Activated CD8-positive, alpha-beta memory T cell treated with anti-CD3 and anti-CD28 coated beads for 48 hours (primary cell): ENCODE measurements around the gene LRFN2.

ENCODE experiments used
- DNase-seq, 3 experiments: peaks; one replicate each; pipeline ENCODE4 v3.0.0-alpha.2; 2020; ENCODE audit warnings: low read depth in 2 of 3, low spot score in 2 of 3

LRFN2 gene

DNA sequence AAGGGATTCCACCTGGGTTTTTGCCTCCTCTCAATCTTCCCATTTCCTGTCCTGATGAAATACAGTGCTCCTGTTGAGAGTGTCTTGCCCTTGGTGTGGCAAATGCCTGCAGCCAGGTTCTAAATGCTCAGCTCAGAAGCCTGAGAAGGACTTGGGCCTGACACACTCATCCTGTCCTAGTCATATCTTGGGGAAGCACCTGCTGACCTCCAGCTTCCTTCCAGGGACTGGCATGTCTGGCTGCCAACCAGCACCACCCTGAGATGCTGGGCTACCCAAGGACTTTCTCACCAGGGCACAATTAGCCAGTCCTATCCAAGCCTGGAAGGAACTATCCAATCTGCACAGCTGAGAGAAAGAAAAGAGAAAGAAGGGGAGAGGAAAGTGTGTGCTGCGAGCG lies 43.4 kb downstream of the LRFN2 start:
- DNase-seq, result no peak

DNA sequence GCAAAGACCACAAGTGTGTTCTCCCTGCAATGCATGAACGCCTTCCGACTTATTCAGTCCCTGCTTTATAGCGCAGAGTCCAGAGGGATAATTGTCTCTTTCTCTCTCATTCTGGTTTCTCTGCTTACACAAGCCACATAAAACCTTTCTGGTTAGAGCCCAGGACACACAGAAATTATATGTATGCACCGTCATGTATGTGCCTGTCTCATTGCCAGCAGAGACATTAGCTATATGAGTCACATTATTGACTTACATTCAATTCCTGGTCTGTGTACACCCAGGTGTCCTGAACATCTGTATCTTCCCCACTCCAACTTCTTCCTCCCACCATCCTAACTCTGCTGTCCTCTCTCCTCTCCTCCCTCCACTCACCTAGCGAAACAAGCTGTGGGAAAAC lies 44.0 kb downstream of the LRFN2 start:
- no peak for DNase-seq

DNA sequence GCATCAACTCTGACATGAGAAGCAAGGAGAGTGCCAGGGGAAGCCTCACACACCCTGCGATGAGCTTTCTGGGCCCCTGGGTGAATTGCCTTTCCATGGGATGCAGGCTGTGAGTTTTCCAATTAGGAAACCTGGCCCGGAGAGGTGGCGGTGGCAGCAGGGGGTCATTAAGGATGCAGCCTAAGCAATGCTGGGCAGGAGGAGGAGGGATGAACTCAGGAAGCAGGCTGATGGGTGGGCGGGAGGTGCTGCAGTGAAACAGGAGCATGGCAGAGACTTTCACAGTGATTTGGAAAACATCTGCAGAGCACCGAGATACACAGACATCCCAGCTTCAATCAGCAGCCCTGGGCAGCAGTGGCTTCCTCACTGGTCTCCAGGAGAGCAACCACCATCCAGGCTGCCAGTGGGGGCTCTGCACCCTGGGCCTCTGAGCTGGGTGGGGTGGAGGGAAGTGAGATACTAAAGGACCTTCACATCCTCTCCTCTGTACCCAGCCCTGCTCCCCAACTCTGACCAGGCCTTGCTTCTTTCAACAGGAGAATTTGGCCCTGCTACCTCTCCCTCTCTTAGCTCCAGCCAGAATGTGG lies 44.9 kb downstream of the LRFN2 start:
- no peak for DNase-seq

DNA sequence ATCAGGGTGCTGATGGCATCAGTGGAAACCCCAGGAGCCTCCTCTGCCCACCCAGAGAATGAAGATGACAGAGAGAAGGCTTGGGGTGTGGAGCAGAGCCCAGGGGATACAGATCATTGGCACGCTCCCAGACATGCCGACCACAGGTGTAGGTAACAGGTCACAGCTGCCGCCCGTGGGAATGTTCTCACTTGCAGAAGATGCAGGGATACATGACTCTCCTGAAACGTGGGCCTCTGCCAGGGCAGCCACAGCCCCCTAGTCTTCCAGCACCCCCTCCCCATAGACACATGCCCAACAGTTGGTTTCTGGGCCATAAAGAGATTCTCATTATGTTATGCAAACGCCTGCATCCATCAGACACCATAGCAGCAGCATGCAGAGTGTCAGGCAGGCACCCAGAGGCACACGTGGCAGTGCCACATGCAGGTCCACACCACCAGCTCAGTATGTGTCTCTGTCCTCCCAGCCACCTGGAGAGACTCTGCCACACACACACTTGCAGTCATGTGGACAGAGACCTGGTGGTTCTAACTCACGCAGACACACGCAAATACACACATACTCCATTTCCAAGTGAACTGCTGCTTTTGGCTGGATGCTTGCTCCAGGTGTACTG lies 45.5 kb downstream of the LRFN2 start:
- no peak for DNase-seq

DNA sequence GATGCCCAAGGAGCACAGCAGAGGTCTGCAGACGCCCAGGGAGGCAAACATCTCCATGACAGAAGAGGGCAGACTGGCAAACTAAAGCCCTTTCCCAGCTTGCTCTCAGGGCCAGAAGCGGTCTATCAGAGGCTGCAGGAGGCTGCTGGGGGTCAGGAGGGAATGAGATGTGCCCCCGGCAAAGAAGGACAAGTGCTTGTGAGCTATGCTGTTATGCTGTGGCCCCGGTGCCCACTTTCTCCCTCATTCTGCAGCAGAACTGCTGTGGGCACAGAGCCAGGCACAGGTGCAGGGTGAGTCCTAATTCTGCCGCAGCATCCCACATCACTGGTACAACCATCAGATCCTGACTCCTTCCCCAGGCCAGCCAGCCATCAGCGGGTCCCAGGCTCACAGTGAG lies 46.4 kb downstream of the LRFN2 start:
- no peak for DNase-seq

DNA sequence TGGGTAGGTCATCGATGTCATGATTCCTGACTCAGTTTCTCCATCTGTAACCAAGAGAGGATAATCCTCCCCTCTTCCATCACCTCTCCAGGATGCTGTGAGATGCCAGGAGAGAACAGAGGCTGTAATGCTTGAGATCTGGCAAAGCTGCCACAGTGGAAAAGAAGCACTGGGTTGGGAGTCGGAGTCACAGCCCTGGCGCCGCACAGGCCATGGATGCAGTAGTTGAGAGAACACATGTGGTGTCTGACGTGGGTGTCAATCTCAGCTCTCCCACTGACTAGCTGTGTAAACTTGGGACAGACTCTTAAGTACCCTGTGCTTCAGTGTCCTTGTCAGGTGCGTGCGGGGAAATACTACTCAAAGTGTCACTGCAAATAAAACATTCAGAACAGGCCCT lies 47.3 kb downstream of the LRFN2 start:
- no peak for DNase-seq

DNA sequence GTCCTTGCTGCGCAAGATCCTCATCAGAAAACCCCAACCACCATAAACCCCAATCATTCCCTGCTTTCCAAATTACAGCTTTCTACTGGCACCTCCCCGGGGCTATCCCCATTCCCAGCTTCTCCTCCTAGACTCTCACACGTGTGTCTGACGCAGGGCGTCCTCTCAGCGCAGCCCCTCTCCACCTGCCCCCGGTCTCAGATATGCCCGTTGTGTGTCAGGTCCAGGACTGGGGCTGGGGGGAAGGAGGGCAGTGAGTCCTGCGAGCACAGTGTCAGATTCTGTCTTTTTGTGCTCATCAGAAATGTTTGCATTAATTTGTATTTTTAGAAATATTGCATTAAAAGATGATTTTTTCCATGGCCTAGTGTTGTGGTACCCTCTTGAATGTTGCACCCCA lies 48.6 kb downstream of the LRFN2 start:
- DNase-seq, result no peak

DNA sequence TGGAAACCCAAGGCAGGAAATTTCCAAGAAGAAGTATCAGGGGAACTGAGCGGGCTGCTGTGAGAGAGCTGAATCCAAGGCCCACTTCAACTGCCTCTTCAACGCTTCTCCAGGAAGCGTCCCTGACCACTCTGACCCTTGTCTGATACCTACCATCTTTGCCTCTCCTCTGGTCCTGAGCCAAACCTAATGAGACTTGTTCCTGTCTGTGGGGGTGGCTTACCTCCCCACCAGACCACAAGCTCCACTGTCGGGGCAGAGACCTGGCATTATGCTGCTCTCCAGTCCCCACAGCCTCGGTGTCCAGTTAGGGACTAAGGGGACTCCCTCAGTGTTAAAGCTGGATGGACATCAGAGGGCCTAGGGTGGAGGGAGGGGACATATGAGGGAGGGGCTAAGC lies 49.7 kb downstream of the LRFN2 start:
- no peak for DNase-seq

DNA sequence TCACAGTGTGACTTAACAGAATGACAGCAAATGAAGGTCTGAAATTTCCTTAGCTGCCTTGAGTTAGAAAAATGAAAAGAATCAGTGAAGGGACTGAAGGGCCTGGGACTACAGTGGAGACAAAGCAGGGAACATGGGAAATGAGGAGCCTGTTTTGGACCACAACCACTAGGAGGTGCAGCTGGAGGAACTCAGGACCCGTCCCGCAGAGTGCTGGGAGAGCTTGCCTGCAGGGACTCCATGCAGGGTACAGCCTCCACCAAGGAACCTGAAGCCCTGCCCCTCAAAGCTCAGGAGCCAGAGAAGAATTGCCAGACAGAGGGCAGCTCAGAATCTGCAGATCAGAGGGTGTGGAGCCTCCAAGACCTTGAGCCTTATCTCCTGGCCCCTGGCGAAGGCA lies 50.7 kb downstream of the LRFN2 start:
- DNase-seq, result no peak

DNA sequence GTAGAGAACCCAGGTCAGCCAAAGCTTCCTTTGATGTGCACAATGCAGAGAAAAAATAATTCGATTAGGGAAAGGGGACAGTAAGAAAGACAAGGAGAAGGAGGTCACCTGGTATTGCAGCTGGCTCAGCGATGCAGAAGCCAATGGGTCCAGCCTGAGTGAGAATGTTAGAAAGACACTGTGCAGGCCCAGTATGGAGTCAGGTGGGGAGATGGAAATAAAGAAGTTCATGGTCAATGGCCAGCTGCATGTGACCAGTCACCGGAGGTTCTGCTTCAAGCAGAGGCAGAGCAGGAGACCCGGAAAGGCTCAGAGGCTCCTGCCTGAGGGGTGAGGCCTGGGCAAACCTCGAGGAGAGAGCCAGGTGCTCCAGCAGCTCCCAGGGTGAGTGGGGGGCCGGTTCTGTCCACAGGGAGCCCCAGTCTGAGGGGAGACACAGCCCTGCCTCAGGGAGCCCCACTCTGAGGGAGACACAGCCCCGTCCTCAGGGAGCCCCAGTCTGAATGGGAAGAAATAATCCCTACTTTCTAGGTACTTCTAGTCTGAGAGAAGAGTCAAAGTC lies 51.3 kb downstream of the LRFN2 start:
- DNase-seq, result no peak

DNA sequence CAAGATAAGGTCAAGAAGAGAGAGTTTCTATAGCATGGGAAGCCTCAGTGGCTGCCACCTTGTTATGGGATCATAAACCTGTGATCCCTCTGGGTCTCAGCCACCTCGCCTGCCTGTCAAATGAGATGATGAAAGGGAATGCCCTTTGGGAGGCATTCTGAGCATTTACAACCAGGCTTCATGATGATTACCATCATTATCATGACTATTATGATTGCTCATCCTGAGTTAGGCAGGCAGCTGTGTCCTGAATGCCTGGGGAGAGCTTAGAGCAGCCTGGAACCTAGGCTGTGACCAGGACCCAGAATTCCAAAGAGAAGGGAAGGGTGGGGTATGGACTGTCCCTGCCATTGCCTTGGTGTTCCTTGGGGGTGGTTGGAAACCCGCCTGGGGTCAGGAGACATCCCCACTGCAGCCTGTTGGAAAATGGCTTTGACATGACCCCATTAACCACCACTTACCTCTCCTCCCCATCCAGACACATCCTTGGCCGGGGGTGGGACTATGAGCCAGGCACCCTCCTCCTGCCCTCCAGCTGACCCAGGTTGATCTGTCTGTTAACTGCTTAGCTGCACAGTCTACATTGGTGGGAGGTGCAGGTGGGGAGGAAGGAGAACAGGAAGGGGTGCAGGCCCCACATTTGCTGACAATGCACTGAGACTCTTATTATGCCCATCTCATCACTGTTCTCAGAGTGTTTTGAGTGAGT lies 51.9 kb downstream of the LRFN2 start:
- DNase-seq, result no peak

DNA sequence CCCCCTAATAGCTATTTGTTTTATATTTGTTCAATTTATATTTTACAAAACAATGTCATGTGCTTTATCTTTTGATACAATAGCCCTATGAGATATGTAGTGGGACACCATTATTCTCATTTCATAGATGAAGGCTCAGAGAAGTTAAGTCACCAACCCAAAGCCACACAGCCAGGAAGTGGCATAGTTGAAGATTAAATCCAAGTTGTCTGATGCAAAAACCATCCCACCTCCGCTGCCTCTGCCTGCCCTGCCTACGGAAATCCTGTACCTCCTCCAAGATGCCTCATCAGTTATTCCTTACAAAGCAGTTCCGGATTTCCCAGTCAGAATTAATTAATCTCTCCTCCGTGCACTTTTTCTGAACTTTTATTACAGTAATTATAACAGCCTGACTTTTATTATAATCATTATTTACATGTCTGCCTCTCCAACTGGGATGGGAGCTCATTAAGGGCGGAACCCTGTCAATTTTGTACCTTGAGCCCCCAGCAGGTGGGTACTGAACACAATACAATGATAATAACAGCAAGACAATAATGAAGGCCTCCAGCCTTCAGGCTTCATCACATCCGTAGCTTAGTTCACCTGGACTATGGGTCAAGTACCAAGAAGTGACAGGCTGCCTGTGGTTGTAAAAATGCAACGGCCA lies 54.7 kb downstream of the LRFN2 start:
- DNase-seq, result no peak

DNA sequence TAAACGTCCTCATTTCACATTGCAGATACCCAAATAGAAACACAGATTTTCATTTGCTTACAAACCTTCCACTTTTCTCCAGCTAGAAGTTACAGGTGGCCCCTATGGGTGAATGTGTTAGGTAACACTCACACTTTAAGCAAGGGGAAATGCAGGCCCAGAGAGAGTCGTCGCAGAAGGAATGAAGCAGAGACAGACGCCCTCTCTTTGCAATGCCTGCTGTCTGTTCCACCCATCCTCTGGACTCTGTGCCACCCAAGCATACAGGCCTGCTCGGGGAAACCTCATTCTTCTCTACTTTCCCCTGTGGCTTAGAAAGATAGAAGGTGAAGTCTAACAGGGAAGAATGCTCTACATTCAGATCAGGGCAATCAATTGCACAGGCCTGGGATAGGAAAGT lies 57.2 kb downstream of the LRFN2 start:
- no peak for DNase-seq

DNA sequence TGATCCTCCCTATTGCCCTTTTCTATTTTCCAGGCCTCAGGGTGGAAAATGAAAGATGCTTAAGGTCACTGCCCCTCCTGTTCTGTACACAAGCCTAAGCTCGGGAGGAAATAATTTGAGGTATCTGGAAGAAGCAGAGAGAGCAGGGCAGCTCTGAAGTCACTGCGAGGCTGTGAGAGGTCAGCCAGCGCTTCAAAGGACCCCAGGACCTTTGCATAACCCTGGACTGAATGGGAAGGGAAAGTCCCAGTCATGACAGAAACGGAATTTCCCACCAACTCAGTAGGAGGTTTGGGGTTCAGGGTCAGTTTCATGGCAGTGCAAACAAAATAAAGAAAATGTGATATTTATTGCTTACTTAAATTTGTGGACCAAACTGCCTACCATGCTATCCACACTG lies 58.1 kb downstream of the LRFN2 start:
- DNase-seq, result no peak

DNA sequence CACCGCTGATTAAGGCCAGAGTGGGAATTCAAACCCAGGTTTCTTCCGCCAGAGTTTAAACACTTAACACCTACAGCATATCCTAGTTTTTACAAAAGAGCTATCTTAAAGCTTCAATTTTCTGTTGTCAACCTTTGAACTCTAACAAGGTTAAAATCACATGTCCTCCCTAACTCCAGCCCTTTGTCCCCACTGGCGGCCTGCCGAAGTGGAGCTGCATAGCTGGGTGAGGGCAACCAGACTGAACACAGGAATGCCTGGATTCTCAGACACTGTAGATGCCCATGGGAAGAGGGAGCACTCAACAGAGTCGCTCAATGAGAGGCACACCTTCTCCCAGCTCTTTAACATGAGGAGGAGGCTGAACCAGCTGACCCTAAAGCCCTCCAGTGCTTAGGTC lies 59.1 kb downstream of the LRFN2 start:
- DNase-seq, result no peak

DNA sequence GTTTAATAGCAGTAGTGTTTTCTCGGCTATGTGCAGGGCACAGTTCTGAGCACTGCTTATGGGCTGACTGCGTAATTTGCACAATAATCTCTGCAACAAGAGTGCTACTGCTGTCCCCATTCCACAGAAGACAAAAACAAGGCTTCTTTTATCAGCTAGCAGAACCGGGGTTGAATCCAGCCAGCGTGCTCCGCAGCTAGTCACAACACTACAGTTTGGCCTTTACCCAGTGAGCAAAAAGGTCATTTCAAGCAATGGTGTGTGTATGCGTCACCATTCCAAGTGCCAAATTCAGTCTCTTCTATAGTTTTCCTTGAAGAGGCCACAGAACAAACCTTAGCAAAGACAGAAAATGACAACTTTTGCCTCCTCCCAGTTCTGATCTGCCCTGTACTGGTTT lies 61.1 kb downstream of the LRFN2 start:
- no peak for DNase-seq

DNA sequence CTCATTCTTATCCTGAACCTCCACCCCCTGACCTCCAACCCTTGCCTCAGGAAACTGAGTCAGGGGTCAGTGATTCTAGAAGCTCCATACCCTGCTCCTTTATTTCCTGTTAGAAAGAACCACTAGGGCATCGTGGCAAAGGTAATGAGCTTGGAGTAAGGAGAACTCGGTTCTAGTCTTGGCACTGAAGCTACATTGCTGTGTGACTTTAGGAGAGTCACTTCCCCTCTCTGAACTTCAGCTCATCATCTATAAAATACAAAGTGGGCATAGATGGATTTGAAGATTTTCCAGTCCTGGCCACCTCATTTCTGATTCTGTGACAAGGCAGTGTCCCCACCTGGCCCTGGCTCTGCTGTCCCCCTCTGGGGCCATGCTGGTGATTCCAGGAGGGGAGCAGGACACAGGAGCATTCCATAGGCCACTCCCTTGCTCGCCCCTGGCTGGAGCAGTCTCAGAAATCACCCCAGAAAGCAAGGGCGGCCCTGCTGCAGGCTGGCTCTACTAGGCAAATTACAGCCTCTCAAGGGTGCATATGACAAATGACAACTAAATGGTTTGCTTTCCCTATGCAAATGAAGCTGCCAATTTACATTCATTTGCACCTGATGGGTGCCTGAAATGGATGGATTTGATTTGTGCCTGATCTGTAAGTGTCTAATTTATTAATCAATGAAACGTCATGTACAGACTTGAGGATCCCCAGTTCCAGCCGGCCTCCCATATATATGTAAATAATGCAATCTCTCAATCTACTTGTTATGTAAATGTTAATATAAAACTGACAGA lies 62.2 kb downstream of the LRFN2 start:
- no peak for DNase-seq

DNA sequence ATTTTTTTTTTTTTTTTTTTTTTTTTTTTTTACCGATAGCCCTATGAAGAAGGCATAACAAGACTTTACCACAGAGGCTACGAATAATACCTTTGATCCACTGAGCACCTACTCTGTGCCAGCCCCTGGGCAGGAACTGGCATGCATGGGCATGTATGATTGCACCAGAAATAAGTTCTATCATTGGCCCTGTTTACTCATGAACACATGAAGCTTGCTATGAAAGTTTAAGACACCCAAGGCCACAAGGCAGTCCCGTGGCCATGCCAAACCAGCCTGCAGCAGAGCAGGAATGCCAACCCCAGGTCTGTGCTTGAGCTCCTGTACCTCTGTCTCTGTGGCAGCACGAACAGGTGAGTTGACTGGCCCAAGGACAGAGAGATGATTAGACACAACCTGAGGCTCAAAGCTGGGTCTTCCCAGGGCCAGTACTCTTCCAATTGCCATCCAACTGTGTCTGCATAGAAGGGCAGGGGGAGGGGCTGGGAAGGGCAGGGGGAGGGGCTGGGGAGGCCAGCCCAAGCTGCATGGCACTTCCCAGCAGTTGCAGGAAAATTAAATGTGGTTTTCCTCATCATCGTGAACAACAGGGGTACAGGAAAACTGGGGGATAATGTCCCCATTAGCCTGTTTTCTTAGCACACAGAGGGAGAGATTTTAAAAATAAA lies 63.5 kb downstream of the LRFN2 start:
- DNase-seq, result no peak

DNA sequence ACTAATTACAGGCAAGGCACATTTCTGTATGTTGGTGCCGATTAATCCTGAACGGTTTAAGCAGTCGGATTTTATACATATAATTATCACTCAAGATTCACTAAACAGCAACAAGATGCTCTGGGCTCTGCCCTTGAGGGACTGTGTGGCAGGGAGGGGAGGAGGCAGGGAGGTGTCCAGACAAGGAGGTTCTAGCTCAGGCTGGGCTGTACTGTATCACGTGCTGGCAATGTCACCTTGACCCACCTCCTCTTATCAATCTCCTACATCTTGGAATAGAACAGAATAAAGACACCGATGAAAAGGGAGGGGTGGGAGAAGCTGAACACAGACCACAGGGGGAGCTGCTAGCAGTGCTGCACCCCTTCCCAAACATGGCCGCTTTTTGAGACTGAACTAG lies 65.7 kb downstream of the LRFN2 start:
- no peak for DNase-seq

DNA sequence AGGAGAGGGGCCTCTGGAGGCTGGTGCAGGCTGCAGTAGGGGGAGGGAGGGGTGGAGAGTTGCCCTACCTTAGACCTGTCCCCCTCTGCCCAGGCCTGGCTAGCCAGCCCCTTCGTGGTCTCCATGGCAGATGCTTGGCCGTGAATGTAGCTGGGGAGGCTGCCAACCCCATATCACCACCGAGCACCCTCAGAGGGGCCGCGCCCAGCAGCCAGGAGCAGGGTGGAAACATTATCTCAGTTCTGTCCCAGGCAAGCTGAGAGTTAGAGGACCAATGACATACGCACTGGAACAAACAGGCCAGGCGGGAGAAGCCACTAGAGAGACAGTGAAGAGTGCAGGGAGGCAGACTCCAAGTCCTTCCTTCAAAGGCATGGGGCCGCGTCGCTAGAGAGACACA lies 66.5 kb downstream of the LRFN2 start:
- no peak for DNase-seq

DNA sequence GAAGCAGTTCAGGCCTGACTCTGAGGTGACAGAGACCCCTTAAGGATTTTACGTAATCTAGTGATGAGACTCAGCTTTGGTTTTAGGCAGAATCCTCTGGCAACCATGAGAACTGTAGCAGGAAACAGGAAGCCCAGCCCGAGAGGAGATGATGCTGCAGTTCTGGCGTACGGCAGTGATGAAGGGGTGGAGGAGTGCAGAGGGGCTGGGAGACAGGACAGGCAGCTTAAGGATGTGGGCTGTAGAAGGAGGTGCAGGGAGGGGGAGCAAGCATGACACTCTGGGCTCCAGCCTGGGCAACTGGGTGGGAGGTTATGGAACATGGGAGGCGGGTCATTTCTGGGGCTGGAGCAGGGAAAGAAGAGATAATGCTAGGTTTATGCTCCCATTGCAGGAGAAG lies 67.1 kb downstream of the LRFN2 start:
- DNase-seq, result no peak
